HFFc6 (cell line): Measurements from ENCODE around the gene SAAL1. TPM values are rescaled to one million over a fixed set of nuclear protein-coding genes. Genes with fewer than 3 reads are reported as not detected.

Source experiments
- DNase-seq: peaks from one replicate; pipeline ENCODE4 v3.0.0-alpha.2; 2018
- H3K27ac Mint-ChIP-seq: 2 replicates; pipeline ENCODE4 v1.8.0; 2020; ENCODE audit warnings: mild to moderate bottlenecking, mixed read lengths
- H3K27me3 Mint-ChIP-seq: 2 replicates; pipeline ENCODE4 v1.8.0; 2021; ENCODE audit warnings: mild to moderate bottlenecking, moderate library complexity, mixed read lengths; ENCODE audit not compliant: insufficient read depth
- H3K36me3 Mint-ChIP-seq: 2 replicates; pipeline ENCODE4 v1.8.0; 2021; ENCODE audit warnings: low read depth, mixed read lengths
- H3K4me1 Mint-ChIP-seq: 2 replicates; pipeline ENCODE4 v1.8.0; 2020; ENCODE audit warnings: low read depth, mixed read lengths
- H3K4me3 Mint-ChIP-seq: 2 replicates; pipeline ENCODE4 v1.8.0; 2020; ENCODE audit warnings: mild to moderate bottlenecking, moderate library complexity, mixed read lengths
- H3K9me3 Mint-ChIP-seq: 2 replicates; pipeline ENCODE4 v1.8.0; 2020; ENCODE audit warnings: mild to moderate bottlenecking, mixed read lengths
- total RNA-seq, 6 experiments: library from RNA; stranded (reverse); fragmentation: NEBNext Ultra II Directional; extraction: Animal tissue kit (Norgen Biotek cat#: 25700); gene quantifications; 2 replicates in 1 of 6; 3 replicates in 5 of 6; pipeline ENCODE4 v1.2.3, GENCODE V29; 2021
- TF ChIP-seq, protein P1 (sequence below): fragments of 200-600 bp; sonication (generic); IDR thresholded peaks from 2 replicates; pipeline ENCODE4 v1.5.0; 2021; ENCODE audit warnings: antibody characterized with exemption, mild to moderate bottlenecking

SAAL1 gene
- total RNA-seq, 6 experiments from 2014 or later: 10.3 to 16.6 (median 15.3) TPM

GRCh38 chr11:18081551-18081950 lies 24.3 kb downstream of the SAAL1 start:
- H3K27ac Mint-ChIP-seq: no peak overlapping the region
- peaks cover 27% of the 10 kb centered on the region for H3K36me3 Mint-ChIP-seq
- TF ChIP-seq, protein P1, sequence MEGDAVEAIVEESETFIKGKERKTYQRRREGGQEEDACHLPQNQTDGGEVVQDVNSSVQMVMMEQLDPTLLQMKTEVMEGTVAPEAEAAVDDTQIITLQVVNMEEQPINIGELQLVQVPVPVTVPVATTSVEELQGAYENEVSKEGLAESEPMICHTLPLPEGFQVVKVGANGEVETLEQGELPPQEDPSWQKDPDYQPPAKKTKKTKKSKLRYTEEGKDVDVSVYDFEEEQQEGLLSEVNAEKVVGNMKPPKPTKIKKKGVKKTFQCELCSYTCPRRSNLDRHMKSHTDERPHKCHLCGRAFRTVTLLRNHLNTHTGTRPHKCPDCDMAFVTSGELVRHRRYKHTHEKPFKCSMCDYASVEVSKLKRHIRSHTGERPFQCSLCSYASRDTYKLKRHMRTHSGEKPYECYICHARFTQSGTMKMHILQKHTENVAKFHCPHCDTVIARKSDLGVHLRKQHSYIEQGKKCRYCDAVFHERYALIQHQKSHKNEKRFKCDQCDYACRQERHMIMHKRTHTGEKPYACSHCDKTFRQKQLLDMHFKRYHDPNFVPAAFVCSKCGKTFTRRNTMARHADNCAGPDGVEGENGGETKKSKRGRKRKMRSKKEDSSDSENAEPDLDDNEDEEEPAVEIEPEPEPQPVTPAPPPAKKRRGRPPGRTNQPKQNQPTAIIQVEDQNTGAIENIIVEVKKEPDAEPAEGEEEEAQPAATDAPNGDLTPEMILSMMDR: no peak
- peaks cover 8% of the 10 kb centered on the region for H3K4me1 Mint-ChIP-seq
- DNase-seq: no peak
- no peak overlapping the region for H3K4me3 Mint-ChIP-seq
- H3K27me3 Mint-ChIP-seq: no peaks in the 10 kb centered on the region
- H3K9me3 Mint-ChIP-seq: no peaks in the 10 kb centered on the region

- no peak overlapping the region for H3K4me3 Mint-ChIP-seq
- peaks cover 27% of the 10 kb centered on the region for H3K36me3 Mint-ChIP-seq
- TF ChIP-seq, protein P1: no peak
- peaks cover 10% of the 10 kb centered on the region for H3K4me1 Mint-ChIP-seq
- H3K27ac Mint-ChIP-seq: no peak overlapping the region
- H3K27me3 Mint-ChIP-seq: no peaks in the 10 kb centered on the region
- no peak for DNase-seq
- H3K9me3 Mint-ChIP-seq: no peaks in the 10 kb centered on the region
Measured at GRCh38 chr11:18080451-18080850, 25.4 kb downstream of the SAAL1 start.

GRCh38 chr11:18078909-18079308 lies 27.0 kb downstream of the SAAL1 start:
- peaks cover 2% of the 10 kb centered on the region; the same call in 1 of the 2 replicates for H3K27me3 Mint-ChIP-seq
- TF ChIP-seq, protein P1: no peak
- no peak overlapping the region for H3K27ac Mint-ChIP-seq
- H3K4me1 Mint-ChIP-seq: peaks cover 15% of the 10 kb centered on the region
- no peaks in the 10 kb centered on the region for H3K9me3 Mint-ChIP-seq
- H3K36me3 Mint-ChIP-seq: peaks cover 23% of the 10 kb centered on the region
- no peak overlapping the region for H3K4me3 Mint-ChIP-seq
- DNase-seq: no peak

DNA sequence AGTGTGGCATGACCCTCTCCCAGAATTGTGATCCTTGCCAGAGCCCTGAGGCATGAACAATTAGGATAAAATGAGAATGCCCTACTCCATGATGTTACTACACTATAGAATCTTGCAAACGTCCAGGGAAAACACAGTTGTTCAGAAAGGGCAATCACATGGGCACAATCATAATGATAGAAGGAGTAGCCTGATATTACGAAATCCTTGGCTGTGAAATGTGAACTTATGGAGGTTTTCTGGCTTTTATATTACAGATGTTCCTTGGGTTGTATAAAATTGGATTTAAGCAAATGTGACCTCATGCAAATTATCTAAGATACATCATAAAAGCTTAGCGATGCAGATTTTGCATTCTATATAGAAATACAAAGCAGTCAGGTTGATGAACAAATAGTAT lies 30.4 kb downstream of the SAAL1 start:
- TF ChIP-seq, protein P1: no peak
- H3K27ac Mint-ChIP-seq: no peak overlapping the region
- no peak for DNase-seq

DNA sequence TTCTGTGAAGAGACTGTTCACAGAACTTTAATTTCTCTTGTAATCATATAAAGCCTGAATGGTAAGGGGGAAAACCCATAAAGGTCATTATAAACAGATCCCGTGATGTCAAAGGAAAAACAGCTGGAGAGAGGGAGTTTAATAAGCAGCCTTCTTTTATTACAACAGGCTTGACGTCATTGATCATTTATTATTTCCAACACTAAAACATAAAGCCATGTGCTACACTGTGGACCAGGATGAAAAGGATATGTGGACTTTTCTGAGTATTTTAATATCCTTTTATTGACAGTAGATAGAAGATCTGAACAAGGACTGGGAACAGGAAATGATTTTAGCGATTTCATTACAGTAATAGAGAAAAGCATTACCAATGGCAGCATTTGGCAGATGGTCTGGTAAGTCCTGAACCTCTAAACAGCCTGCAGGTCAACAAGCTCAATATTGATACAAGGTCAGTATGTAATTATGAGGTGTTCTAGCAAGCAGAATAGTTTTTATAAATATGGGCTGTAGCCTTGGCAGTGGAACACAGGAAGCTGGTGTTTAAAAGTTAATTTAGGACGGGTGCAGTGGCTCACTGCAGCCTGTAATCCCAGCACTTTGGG lies 34.7 kb downstream of the SAAL1 start:
- peaks cover 14% of the 10 kb centered on the region for H3K4me1 Mint-ChIP-seq
- H3K9me3 Mint-ChIP-seq: no peaks in the 10 kb centered on the region
- H3K27ac Mint-ChIP-seq: no peak overlapping the region
- H3K4me3 Mint-ChIP-seq: no peak overlapping the region
- peaks cover 2% of the 10 kb centered on the region for H3K27me3 Mint-ChIP-seq
- TF ChIP-seq, protein P1: no peak
- DNase-seq: no peak
- no peaks in the 10 kb centered on the region for H3K36me3 Mint-ChIP-seq

More for the DNA sequence above, 30.4 kb downstream of the SAAL1 start:
- Mint-ChIP-seq H3K36me3 (peaks cover 7% of the 10 kb centered on the region), H3K9me3 (no peaks in the 10 kb centered on the region), H3K4me1 (peaks cover 14% of the 10 kb centered on the region), H3K27me3 (peaks cover 2% of the 10 kb centered on the region), H3K4me3 (no peak overlapping the region)

GRCh38 chr11:18067372-18067771 lies 38.5 kb downstream of the SAAL1 start:
- H3K4me3 Mint-ChIP-seq: no peak overlapping the region
- H3K27ac Mint-ChIP-seq: no peak overlapping the region
- no peak for DNase-seq
- H3K27me3 Mint-ChIP-seq: no peaks in the 10 kb centered on the region
- H3K36me3 Mint-ChIP-seq: no peaks in the 10 kb centered on the region
- H3K4me1 Mint-ChIP-seq: no peaks in the 10 kb centered on the region
- H3K9me3 Mint-ChIP-seq: no peaks in the 10 kb centered on the region
- TF ChIP-seq, protein P1: no peak
